NCI-H226 (cell line): ENCODE data around the gene ZDHHC16.
"Not testable (repeated sequence)": the region's sequence is repeated elsewhere in the genome, so short reads cannot be mapped to it uniquely, and the experiment has no call there.

Experiments
- DNase-seq: peaks from one replicate; pipeline ENCODE4 v3.0.0-alpha.2; 2015

The ZDHHC16 gene

DNA sequence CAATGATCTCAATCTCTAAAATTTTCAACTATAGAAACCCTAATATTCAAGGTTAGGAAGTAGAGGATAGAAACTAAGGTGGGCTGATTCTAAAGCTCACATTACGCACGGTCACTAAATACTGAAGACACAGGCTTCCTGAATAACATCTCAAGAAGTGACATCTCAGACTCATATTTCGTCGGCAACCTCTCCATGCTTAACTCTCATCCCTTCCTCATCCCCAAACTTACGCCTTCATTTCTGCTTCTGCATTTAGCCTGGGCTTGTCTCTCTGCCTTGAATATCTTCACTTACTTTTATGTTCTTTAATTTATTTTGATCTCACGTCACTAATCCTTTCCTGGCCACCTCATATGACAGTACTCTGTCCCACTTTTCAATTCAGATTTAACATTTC lies 10.8 kb upstream of the ZDHHC16 start:
- DNase-seq, result no peak

DNA sequence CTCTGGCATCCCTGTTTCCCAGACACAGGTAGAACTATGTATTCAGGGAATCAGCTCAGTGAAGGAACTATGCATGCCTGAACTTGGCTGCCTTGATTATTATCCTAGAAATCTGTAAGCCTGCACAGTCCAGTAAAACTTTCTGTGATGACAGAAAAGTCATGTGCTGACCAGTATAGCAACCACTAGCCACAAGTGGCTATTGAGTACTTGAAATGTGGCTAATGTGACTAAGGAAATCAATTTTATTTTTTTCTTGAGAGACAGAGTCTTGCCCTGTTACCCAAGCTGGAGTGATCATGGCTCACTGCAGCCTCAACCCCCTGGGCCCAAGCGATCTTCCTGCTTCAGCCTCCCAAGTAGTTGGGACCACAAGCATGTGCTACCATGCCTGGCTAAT lies 3.7 kb upstream of the ZDHHC16 start:
- no peak for DNase-seq

DNA sequence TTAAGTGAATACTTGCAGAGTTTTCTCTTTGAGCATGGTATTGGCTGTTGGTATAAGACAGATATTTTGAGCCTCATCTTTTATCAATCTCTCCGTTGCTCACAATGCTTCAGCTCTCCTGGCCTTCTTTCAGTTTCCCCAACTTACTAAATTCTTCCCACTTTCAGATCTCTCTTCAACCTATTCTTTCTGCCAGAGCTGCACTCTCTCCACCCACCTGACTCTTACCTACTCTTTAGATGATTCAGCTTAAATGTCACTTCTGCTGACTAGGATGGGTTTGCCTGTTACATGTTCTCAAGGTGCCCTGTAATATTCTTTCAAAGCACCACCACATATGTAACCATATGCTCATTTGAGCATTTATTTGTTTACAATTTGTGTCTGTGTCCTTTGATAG lies 1.8 kb upstream of the ZDHHC16 start:
- no peak for DNase-seq

DNA sequence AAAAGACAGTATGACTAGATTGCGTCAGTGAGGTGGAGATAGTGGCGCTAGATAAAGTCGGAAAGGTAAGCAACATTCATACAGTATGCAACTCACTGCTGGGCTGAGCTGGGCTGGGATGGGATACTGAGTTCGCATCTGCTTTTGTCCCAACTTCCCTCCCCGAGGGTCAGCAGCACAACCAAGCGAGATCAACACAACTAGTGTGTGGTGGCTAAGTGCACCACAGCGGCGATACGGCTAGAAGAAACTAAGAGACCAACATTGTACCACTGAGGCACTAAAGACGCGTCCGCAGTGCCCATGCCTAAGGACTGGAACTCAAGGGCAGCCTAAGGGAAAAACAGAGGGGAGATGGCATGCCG lies 636 bp upstream of the ZDHHC16 start:
- no peak for DNase-seq

DNA sequence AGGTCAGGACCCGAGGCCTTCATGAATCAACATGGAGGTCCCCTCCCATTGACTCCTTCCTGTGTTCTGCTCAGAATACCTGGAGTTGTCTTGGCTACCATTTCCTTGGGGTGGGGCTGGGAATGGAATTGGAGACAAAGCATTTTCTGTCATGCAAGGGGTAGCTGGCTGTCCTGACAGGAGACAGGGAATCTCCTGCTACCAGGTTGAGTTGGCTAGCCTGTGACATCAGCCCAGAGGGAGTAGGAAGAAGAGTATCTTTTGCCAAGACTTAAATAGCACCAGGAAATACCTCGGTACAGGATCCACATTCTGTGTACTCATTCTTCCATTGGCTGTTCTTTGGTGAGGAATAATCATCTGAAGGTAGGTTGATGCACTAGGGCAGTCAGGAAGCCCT lies 4.9 kb downstream of the ZDHHC16 start:
- no peak for DNase-seq

DNA sequence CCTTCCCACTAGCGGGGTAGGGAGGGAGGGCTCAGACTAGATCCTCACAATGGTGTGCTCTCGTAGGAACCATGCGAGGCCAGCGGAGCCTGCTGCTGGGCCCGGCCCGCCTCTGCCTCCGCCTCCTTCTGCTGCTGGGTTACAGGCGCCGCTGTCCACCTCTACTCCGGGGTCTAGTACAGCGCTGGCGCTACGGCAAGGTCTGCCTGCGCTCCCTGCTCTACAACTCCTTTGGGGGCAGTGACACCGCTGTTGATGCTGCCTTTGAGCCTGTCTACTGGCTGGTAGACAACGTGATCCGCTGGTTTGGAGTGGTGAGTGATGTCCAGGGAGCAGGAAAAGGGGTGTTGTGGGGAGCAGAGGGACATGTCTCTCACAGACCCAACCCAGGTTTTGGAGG lies 5.6 kb downstream of the ZDHHC16 start:
- no peak for DNase-seq

DNA sequence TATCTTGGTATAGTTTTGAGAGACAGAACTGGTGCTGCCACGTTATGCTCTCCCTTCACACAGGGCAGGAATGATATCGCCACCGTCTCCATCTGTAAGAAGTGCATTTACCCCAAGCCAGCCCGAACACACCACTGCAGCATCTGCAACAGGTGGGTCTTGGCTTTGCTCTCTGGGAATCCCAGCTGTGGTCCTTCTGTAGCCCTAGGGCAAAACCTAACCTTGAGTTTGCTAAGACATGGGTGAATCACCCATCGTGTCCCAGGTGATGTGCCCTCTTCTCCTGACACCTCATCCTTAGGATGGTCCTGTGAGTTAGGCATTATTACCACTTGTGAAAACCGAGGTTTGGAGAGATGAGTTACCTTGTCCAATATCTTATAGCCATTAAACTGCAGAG lies 6.4 kb downstream of the ZDHHC16 start:
- no peak for DNase-seq

DNA sequence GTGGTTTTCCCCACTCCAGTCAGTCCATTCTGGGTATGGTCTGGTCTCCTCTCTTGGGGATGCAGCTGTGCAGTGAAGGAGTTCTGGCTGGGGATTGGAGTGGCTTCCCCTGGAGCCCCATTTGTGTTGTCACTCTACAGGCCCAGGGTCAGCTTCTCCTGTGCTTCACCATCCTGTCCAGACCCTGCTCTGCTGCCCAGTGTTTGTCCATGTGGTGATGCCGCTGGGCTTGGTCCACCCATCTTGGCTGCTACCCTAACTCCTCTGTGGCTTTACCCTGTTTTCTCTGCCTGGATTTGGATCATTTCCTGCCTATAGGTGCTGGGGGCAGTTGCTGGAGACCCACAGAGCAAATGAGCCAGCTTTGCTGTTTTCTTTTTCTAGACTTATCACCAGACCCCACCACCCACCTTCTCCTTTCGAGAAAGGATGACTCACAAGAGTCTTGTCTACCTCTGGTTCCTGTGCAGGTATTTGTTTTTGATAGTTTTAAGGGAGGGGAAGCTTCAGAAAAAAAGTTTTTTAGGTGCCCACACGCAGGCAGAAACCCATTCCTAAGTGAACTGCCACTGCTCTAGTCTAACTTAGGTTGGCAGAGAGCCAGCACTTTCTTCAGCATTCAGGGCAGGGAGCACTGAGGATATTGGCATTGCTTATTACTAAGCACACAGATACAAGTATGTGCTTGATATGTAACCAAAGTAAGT lies 8.5 kb downstream of the ZDHHC16 start:
- DNase-seq, result no peak

DNA sequence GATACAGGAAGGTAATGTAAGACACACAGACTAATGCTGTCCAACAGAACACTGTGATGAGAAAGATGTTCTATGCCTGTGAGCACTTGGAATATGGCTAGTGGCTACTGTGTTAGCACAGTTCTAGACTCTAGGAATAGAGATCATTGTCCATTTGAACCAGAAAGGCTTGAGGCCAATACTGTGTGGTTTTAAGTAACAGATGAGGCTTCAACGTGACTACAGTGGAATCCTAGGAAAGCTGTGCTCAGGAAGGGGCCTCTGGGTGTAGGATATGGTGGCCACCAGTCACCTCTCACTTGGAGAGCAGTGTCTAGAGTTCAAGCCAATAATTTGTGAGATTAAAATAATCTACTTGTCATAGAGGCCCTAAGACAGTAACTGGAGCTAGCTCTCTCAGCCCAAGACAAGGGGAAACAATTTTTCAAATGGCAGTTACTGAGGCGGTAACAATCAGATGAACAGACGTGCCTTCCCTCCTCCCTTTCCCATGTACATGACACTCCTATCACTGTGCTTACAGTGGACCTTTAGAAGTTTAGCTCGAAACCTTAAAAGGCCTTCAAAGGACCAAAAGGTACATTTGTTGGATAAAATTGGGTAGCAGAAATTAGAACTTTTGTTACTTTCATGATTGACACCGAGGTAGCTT lies 10.2 kb downstream of the ZDHHC16 start:
- no peak for DNase-seq

DNA sequence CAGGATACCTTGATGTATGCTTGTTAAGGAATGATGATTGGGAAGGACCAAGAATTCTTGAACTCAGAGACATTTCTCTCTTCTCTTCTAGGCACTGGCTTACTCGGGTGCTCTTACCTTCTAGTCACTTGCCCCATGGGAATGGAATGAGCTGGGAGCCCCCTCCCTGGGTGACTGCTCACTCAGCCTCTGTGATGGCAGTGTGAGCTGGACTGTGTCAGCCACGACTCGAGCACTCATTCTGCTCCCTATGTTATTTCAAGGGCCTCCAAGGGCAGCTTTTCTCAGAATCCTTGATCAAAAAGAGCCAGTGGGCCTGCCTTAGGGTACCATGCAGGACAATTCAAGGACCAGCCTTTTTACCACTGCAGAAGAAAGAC lies 10.7 kb downstream of the ZDHHC16 start:
- no peak for DNase-seq

DNA sequence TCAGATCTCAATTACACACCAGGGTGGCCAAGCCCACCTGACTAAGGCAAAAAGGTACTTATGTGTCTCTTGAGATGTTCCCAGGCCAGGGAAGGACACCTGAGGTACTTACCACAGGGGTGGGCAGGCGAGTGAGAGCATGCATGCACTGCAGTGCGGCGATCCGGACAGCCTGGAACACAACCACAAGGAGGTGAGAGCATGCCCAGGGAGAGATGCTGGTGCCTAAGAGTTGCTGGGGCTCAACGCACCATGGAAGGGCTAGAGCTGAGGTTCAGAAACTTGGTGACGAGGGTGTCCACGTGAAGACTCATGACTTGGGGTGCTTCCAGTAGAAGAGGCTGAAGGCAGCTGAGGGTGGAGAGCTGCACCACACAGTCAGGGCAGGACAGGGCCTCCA lies 13.1 kb downstream of the ZDHHC16 start:
- DNase-seq, result no peak

DNA sequence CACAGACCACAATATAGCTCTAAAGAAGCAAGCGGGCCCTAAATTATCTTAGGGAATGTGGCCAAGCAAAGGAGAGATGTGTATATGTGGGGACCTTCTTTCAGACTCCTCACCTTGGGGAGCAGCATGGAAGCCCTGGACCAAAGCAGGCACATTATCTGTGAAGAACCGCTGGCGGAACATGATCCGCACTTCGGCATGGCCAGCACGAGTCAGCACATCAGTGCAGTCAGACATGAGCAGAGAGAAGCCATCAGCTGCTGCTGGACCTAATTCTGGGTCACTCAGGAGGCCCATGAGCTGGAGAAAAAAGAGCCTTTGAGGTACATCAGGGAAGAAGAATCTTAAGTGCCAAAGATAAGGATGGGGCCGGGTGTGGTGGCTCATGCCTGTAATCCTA lies 14.0 kb downstream of the ZDHHC16 start:
- no peak for DNase-seq

DNA sequence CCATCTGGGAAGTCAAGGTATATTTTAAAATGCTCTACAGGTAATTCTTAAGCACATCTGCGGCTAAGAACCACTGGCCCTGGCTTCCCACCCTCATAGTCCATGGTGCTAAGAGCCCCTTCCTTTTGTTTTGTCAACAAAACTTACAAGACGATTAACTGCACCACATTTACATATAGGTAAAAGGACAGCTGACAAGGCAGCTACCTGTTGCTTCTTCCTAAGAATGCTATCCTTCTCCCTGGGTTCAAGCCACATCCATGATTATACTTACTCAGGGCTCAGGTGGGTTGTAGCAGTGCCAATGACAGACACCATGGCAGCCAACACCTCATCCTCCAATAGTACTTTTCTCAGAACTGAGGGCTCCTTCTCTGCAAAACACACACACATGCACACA lies 16.3 kb downstream of the ZDHHC16 start:
- DNase-seq, result no peak

DNA sequence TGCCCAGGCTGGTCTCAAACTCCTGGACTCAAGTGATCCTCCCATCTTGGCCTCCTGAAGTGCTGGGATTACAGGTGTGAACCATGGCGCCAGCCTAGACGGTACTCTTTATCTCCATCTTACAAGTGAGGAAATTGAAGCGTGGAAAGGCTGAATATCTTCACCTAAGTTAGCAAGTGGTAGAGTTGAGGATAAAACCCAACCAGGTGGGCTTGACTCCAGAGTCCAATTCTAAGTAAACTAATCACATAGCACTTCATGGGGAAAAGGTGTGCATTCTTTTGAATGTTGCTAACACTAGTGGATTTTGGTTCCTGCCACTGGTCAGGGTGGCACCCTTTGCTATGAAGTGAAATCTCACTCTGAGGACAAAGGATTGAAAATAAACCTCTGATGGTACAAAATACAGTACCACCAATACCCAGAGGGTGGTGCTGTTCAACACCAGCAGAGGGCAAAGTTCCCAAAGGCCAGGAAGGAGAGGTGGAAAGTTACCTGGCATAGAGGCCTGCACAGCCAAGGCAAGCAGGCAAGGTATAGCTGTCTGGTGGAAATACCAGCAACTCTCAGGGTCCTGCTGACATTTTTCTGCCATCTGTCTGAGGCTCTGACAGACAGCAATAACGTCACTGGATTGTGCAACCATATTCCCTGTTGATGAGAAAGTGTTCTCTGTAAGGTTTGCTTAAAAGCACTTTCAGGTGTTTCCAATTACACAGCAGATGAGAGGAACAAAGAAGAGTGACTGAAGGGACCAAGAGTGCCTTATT lies 17.6 kb downstream of the ZDHHC16 start:
- no peak for DNase-seq

DNA sequence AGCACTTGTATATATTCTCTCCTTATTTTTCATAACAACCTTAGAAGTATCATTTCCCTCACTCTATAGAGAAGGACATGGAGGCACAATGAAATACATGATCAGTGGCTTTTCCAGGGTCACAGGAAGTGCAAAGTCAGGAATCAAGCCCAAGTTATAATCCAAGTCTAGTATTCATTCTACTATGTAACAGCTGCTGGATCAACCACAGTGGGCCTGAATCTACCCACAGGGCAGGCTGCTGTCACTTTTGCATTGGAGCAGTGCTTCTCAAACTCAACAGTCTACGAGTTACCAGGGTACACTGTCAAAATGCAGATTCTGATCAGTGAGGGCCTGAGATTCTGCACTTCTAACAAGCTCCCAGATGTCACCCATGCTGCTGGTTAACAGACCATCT lies 18.3 kb downstream of the ZDHHC16 start:
- DNase-seq, result no peak

DNA sequence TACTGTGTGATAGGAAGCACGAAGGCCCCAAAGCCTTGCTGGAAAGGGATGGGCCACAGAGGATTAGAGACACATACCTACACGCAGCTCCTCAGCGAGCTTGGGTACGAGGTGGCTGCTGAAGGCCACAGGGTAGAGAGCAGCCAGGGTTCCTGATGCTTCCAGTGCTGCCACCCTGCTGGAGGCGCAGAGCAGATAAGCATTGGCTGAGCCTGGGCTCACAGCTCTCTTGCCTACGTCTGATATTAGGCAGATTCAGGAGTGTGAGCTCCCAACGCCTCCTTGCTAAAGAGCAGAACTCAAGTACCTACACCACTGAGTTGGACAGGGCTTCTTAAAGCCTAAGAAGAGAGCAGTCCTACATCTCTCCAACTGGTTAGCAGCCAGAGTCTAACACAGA lies 20.0 kb downstream of the ZDHHC16 start:
- DNase-seq, result no peak

DNA sequence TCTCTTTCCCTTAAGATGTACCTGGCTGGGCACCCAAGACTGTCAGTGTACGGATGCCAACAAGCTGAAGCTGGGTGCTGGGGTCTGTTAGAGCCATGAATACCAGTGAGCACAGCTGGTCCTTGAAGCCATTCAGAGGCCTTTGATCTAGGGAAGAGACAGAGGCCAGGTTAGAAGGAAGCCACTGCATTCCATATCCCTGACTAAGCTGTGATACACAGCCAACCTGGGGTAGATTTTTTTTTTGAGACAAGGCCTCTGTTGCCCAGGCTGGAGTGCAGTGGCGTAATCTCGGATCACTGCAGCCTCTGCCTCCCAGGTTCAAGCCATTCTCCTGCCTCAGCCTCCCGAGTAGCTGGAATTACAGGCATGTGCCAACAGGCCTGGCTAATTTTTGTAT lies 20.8 kb downstream of the ZDHHC16 start:
- peak; percentile 52 for DNase-seq

DNA sequence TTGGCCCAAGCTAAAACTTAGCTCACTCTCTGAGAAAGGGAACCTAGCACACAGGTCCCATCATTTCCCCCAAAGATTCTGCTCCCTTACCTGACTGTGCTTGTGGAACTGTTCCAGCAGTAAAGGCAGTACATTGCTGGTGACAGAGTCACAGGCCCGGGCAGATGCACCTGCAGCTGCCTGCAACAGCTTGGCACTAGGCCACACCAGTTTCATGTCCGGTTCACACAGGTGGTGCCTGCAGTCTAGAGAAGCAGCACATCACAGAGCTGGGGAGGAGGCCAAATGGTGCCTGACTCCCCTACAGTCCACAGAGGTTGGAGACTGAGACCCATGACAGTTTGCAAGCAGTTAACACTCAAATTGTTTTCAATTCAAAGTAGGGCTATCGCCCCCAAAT lies 22.2 kb downstream of the ZDHHC16 start:
- DNase-seq, result no peak

DNA sequence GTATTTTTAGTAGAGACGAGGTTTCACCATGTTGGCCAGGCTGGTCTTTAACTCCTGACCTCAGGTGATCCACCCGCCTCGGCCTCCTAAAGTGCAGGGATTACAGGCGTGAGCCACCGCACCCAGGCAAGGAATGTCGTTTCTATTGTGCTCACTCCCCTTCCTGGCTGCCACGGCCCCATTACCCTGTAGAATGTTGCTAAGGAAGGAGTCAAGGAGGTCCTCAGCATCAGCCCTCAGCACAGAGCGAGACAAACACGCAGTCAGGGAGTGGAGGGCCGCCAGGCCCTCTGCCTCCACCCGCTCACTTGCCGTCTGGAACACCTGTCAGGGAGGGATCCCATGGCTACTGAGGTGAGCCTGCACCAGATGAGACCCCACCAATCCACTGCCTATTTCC lies 22.8 kb downstream of the ZDHHC16 start:
- DNase-seq, result not testable (repeated sequence)

DNA sequence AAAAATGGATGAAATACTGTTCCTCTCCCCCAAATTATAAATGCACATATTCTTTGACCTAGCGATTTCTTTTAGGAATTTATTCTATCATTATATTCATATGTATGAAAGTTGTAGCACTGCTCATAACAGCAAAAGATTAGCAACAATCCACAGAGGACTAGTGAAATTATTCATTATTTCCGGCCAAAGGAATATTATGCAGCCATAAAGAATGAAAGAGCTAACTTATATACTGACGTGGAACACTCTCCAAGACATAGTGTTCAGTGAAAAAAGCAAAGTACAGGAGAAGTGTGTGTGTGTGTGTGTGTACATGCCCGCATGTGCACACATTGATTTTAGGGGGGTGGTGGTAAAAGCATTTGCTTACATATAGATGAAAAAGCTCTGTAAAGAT lies 28.9 kb downstream of the ZDHHC16 start:
- no peak for DNase-seq

DNA sequence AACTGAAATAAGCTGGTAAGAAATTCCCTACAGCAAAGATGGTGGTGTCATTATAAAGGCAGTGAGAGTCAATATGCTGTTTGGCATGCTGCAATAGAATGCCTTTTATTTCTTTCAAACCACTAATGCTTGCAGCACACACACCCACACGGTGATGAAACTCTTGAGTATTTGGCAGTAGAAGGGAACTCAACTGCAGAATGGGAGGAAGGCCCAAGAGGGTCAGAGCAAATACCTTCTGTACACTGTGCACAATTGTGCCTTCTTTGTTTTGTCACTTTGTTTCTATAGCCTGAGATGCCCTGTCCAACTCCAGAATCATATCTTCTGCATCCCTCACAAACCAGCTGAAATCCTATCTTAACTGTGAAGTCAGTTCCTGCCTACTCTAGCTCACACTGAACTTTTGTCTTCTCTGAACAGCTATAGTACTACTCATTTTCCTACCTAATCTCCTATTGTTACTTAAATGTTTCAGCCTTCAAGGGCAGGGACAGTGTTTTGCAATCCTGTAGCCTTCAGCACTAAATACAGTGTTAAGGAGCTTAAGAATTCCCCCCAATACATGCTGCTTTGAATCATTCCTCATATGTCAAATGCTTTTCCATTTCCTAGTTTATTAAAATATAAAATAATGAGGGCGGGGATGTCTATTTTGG lies 30.1 kb downstream of the ZDHHC16 start:
- peak; percentile 25 for DNase-seq

DNA sequence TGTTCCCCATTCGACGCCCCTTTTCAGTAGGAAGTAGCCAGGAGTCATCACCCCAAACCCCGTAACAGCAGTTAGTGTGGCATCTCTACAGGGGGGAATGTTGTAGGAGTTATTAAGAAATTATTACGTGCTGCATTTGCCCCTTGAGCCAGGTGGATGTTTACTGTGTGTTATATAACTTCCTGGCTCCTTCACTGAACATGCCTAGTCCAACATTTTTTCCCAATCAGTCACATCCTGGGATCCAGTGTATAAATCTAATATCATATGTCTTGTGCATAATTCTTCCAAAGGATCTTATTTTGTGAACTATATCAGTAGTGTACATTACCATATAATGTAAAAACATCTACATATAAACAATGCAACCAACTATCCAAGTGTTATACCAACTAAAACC lies 33.4 kb downstream of the ZDHHC16 start:
- peak; percentile 66 for DNase-seq

DNA sequence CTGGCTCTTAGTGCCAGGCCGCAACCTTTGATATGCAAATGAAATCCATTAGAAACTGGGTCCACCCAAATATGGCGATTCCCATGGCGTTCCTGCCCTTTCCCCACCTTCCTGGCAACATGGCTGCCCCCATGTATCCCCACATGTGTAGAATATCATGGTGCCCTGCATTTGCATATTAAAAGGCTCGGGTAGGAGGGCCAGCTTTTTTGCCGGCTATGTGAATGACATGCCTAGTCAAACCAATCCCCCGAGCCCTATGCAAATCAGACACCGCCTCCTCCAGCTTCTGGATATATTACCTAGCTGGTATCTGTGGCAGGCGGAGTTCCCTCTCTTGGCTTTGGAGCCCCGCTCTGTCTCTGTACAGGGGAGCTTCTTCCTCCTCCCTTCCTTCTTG lies 34.0 kb downstream of the ZDHHC16 start:
- DNase-seq, result peak; percentile 90

DNA sequence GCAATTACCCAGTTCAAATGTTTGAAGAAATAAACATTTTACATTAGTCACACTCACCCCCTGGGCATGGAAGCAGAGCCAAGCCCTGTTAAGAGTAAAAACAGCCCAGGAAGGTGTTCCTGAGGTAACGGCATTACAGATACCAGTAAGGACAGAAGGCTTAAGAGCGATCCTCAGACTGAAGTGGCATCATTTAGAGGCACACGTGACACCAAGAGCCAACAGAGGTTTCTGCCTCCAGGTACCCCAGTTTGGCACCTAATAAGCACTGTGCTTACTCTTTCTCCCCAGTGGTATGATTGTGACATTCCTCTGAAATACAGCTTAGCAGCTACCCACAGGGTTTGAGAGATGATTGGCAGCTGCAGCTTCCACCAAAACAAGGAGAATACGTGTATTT lies 35.1 kb downstream of the ZDHHC16 start:
- DNase-seq, result peak; percentile 26
